Subcutaneous adipose tissue (tissue), 4 donors: ENCODE results near the gene CTBS. TPM values are rescaled to one million over a fixed set of nuclear protein-coding genes. Genes with fewer than 3 reads are reported as not detected.

ENCODE experiments used
- total RNA-seq, 4 donors: library from RNA; depleted of rRNA; stranded (reverse); fragments of >200 nt; gene quantifications; one replicate each; pipeline ENCODE4 v1.1.0, GENCODE V29; 2016
- TF ChIP-seq, protein P1 (sequence below): fragments of 450-650 bp; IDR thresholded peaks from one replicate; pipeline ENCODE4 v1.5.1; 2016; ENCODE audit warnings: low read depth, mild to moderate bottlenecking, control low read depth, antibody characterized with exemption, moderate library complexity

Gene CTBS, protein sequence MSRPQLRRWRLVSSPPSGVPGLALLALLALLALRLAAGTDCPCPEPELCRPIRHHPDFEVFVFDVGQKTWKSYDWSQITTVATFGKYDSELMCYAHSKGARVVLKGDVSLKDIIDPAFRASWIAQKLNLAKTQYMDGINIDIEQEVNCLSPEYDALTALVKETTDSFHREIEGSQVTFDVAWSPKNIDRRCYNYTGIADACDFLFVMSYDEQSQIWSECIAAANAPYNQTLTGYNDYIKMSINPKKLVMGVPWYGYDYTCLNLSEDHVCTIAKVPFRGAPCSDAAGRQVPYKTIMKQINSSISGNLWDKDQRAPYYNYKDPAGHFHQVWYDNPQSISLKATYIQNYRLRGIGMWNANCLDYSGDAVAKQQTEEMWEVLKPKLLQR
- 10 to 100 TPM; 13.0 to 26.5 (median 20.1) TPM for total RNA-seq

DNA sequence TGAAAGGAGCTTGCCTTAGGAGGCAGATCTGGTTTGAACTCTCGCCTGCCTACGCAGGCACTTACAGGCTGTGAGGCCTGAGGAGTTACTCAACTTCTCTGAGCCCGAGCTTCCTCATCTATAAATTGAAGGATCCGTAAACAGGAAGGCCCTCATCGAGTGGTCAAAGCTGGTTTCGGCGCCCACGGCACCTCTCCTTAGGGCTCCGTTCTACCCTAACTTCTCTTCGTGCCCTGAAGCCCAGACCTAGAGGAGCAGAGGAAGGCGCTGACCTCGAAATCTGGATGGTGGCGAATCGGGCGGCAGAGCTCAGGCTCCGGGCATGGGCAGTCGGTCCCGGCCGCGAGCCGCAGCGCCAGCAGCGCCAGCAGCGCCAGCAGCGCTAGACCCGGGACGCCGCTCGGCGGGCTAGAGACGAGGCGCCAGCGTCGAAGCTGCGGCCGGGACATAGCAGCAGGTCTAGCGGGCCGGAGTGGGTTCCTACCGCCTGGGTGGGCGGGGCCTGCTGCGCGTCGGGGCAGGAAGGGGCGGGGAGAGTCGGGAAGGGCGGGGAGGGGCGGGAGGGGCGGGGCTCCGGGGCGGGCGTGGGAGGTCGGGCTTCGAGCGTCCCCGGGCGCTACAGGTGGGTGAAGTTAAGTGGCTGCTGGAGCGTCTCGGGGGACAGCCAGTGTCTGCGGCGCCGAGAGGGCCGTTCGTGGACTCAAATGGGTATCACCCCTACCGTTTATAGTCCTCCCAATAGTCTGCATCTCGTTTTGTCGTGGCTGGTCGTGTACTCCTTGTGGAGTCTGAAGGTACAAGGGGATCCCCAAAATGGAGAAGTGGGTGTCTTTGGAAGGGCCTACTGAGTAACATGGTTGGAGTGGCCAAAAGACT lies at the start of gene CTBS:
TSS of gene CTBS (minus strand) at position 474 of the 876 bp plus-strand sequence. CDS start at position 449, 25 bp downstream.
- TF ChIP-seq, protein P1, sequence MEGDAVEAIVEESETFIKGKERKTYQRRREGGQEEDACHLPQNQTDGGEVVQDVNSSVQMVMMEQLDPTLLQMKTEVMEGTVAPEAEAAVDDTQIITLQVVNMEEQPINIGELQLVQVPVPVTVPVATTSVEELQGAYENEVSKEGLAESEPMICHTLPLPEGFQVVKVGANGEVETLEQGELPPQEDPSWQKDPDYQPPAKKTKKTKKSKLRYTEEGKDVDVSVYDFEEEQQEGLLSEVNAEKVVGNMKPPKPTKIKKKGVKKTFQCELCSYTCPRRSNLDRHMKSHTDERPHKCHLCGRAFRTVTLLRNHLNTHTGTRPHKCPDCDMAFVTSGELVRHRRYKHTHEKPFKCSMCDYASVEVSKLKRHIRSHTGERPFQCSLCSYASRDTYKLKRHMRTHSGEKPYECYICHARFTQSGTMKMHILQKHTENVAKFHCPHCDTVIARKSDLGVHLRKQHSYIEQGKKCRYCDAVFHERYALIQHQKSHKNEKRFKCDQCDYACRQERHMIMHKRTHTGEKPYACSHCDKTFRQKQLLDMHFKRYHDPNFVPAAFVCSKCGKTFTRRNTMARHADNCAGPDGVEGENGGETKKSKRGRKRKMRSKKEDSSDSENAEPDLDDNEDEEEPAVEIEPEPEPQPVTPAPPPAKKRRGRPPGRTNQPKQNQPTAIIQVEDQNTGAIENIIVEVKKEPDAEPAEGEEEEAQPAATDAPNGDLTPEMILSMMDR, result no peak

DNA sequence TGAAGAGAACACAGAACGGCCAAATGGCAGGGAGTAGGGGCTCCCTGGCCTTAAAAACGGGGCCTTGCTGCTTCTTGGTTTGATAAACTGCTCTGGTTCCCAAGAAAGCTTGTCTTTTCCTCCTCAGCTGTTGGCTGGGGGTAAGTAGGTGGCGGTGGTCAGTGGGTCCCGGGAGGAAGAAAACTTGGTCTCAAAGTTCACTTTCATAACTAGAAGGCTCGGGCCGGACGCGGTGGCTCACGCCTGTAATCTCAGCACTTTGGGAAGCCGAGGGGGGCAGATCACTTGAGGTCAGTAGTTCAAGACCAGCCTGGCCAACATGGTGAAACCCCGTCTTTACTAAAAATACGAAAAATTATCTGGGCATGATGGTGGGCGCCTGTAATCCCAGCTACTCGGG lies 47.3 kb upstream of the CTBS start:
- TF ChIP-seq, protein P1, result no peak

DNA sequence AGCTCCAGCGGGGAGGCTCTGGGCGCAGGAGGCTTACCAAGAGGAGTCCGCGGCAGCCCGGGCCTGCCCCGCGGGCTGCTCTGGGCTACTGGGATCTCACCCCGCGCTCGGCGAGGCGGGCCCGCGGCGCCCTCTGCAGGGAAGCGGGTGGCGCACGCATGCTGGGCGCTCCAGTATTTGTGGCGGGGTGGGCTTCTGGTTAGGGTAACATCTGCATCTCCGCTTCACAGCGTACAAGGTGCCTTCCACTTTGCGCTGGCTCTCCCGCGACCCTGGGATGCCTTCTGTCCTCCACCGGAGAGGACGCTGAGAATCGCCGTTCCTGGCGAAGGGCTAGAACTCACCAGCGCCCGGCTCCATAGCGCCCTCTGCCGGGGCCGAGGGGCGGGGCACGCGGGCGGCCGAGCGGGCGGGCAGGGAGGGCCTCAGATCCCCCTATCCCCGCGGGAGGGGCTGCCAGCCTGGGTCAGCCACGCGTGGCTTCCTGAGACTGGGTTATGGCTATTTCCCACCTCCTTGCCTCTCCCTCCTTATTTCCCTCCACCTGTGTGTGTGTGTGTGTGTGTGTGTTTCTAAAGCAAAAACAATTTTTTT lies 46.6 kb upstream of the CTBS start:
- TF ChIP-seq, protein P1, result no peak

GRCh38 chr1:84619383-84620102 lies 45.3 kb upstream of the CTBS start:
- TF ChIP-seq, protein P1, result no peak

- TF ChIP-seq, protein P1, result no peak
Measured at GRCh38 chr1:84617349-84617748, 43.1 kb upstream of the CTBS start.

DNA sequence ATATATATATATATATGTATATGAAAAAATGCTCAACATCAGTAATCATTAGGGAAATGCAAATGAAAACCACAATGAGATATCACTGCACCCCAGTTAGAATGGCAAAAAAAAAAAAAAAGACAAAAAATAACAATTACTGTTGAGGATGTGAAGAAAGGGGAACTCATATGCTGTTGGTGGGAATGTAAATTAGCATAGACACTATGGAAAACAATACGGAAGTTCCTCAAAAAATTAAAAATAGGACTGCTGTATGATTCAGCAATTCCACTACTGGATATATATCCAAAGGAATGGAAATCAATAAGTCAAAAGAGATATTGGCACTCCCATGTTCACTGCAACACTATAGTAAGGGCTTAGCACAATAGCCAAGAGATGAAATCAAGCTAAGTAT lies 41.5 kb upstream of the CTBS start:
- TF ChIP-seq, protein P1, result no peak
